ENCODE measurements around the gene INSYN2B.
"Not testable (repeated sequence)": the region's sequence is repeated elsewhere in the genome, so short reads cannot be mapped to it uniquely, and the experiment has no call there.

The INSYN2B gene

GRCh38 chr5:169956126-169956525, 24.2 kb downstream of the INSYN2B start:
- no peaks in the 10 kb centered on the region for H4K20me1 ChIP-seq (ENCODE audit: low read depth, low read length)
- H3K36me3 ChIP-seq (ENCODE audit: low read length), result 0 out of 2 replicates have a peak, but pooled peaks cover 4% of the 10 kb centered on the region
- H3K4me2 ChIP-seq (ENCODE audit: low read depth, low read length, poor library complexity, severe bottlenecking), result no peak overlapping the region
- no peaks in the 10 kb centered on the region for H3F3A ChIP-seq (ENCODE audit: insufficient read depth)
- no peak overlapping the region for H2AFZ ChIP-seq (ENCODE audit: low read depth, low read length, severe bottlenecking)
- no peak overlapping the region for H3K4me3 ChIP-seq (ENCODE audit: insufficient read depth, low read length, poor library complexity, severe bottlenecking)
- no peaks in the 10 kb centered on the region for H3K9me2 ChIP-seq (replicated peaks; ENCODE audit: insufficient read depth, low read length)
- no peaks in the 10 kb centered on the region for H3K9me3 ChIP-seq (ENCODE audit: insufficient read depth, low read length)
- H3K9ac ChIP-seq (ENCODE audit: low read length), result no peak overlapping the region
- H3K27ac ChIP-seq (ENCODE audit: low read depth, low read length), result no peak overlapping the region
- no peaks in the 10 kb centered on the region for H3K79me2 ChIP-seq (ENCODE audit: insufficient read depth, low read length)
- no peaks in the 10 kb centered on the region for H3K27me3 ChIP-seq (ENCODE audit: low read length)
- TF ChIP-seq, protein P1, sequence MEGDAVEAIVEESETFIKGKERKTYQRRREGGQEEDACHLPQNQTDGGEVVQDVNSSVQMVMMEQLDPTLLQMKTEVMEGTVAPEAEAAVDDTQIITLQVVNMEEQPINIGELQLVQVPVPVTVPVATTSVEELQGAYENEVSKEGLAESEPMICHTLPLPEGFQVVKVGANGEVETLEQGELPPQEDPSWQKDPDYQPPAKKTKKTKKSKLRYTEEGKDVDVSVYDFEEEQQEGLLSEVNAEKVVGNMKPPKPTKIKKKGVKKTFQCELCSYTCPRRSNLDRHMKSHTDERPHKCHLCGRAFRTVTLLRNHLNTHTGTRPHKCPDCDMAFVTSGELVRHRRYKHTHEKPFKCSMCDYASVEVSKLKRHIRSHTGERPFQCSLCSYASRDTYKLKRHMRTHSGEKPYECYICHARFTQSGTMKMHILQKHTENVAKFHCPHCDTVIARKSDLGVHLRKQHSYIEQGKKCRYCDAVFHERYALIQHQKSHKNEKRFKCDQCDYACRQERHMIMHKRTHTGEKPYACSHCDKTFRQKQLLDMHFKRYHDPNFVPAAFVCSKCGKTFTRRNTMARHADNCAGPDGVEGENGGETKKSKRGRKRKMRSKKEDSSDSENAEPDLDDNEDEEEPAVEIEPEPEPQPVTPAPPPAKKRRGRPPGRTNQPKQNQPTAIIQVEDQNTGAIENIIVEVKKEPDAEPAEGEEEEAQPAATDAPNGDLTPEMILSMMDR (IDR thresholded peaks at IDR 0.05; ENCODE audit: insufficient read depth, low read length, poor library complexity, severe bottlenecking), result no peak
- no peak for TF ChIP-seq EZH2phosphoT487 (conservative IDR thresholded peaks at IDR 0.05; ENCODE audit: low read length)

- Histone ChIP-seq H3K79me2 (ENCODE audit: insufficient read depth, low read length) (no peaks in the 10 kb centered on the region), H4K20me1 (ENCODE audit: low read depth, low read length) (no peaks in the 10 kb centered on the region), H3K9me3 (ENCODE audit: insufficient read depth, low read length) (no peaks in the 10 kb centered on the region), H3K36me3 (ENCODE audit: low read length) (no peaks in the 10 kb centered on the region), H3K27ac (ENCODE audit: low read depth, low read length) (no peak overlapping the region), H3K9me2 (replicated peaks; ENCODE audit: insufficient read depth, low read length) (no peaks in the 10 kb centered on the region), H3K27me3 (ENCODE audit: low read length) (no peaks in the 10 kb centered on the region), H3K9ac (ENCODE audit: low read length) (no peak overlapping the region), H2AFZ (ENCODE audit: low read depth, low read length, severe bottlenecking) (no peak overlapping the region), H3F3A (ENCODE audit: insufficient read depth) (no peaks in the 10 kb centered on the region), H3K4me3 (ENCODE audit: insufficient read depth, low read length, poor library complexity, severe bottlenecking) (no peak overlapping the region), H3K4me2 (ENCODE audit: low read depth, low read length, poor library complexity, severe bottlenecking) (no peak overlapping the region)
- TF ChIP-seq, protein P1 (IDR thresholded peaks at IDR 0.05; ENCODE audit: insufficient read depth, low read length, poor library complexity, severe bottlenecking), result no peak
- TF ChIP-seq EZH2phosphoT487 (conservative IDR thresholded peaks at IDR 0.05; ENCODE audit: low read length), result no peak
Measured at GRCh38 chr5:169954786-169955185, 25.5 kb downstream of the INSYN2B start.

- H3K9me2 ChIP-seq (replicated peaks; ENCODE audit: insufficient read depth, low read length); H3K27ac ChIP-seq (ENCODE audit: low read depth, low read length); H3K79me2 ChIP-seq (ENCODE audit: insufficient read depth, low read length); H3K4me2 ChIP-seq (ENCODE audit: low read depth, low read length, poor library complexity, severe bottlenecking); H3K9ac ChIP-seq (ENCODE audit: low read length); H3K36me3 ChIP-seq (ENCODE audit: low read length); H3K9me3 ChIP-seq (ENCODE audit: insufficient read depth, low read length); H3K4me3 ChIP-seq (ENCODE audit: insufficient read depth, low read length, poor library complexity, severe bottlenecking); H3K27me3 ChIP-seq (ENCODE audit: low read length); H4K20me1 ChIP-seq (ENCODE audit: low read depth, low read length); H2AFZ ChIP-seq (ENCODE audit: low read depth, low read length, severe bottlenecking); H3F3A ChIP-seq (ENCODE audit: insufficient read depth): not testable (repeated sequence)
Measured at GRCh38 chr5:169953196-169953595, 27.1 kb downstream of the INSYN2B start.

DNA sequence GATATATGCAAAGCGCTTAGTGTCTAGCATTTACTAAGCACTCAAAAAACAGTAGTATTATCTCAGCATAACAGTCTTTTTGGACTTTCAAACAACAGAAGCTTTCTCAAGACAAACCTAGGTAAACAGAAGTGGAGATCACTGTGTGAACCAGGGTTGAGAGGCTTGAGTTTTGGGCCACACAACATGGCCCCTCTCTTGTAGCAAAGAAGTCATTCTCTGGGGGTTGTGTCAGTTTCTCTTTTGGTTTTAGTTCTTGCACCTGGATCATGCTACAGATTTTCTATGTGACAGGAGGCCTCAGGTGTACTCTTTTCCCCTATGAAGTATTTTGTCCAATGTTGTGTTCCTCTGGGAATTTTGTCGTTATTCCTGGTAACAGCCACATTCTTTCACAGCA, 30.0 kb downstream of the INSYN2B start:
- no peaks in the 10 kb centered on the region for H4K20me1 ChIP-seq (ENCODE audit: low read depth, low read length)
- H3K79me2 ChIP-seq (ENCODE audit: insufficient read depth, low read length), result no peaks in the 10 kb centered on the region
- H3K4me3 ChIP-seq (ENCODE audit: insufficient read depth, low read length, poor library complexity, severe bottlenecking), result no peak overlapping the region
- no peak overlapping the region for H3K27ac ChIP-seq (ENCODE audit: low read depth, low read length)
- no peaks in the 10 kb centered on the region for H3K9me3 ChIP-seq (ENCODE audit: insufficient read depth, low read length)
- H3K4me2 ChIP-seq (ENCODE audit: low read depth, low read length, poor library complexity, severe bottlenecking), result no peak overlapping the region
- TF ChIP-seq, protein P1 (IDR thresholded peaks at IDR 0.05; ENCODE audit: insufficient read depth, low read length, poor library complexity, severe bottlenecking), result no peak
- no peak for TF ChIP-seq EZH2phosphoT487 (conservative IDR thresholded peaks at IDR 0.05; ENCODE audit: low read length)
- H3K36me3 ChIP-seq (ENCODE audit: low read length), result no peaks in the 10 kb centered on the region
- H2AFZ ChIP-seq (ENCODE audit: low read depth, low read length, severe bottlenecking), result no peak overlapping the region
- no peaks in the 10 kb centered on the region for H3F3A ChIP-seq (ENCODE audit: insufficient read depth)
- H3K9me2 ChIP-seq (replicated peaks; ENCODE audit: insufficient read depth, low read length), result no peaks in the 10 kb centered on the region
- H3K27me3 ChIP-seq (ENCODE audit: low read length), result no peaks in the 10 kb centered on the region
- no peak overlapping the region for H3K9ac ChIP-seq (ENCODE audit: low read length)
